Mucosa of descending colon (tissue), 3 donors: Measurements from ENCODE around the gene JAZF1. TPM values are rescaled to one million over a fixed set of nuclear protein-coding genes. Genes with fewer than 3 reads are reported as not detected.

Source experiments
- ATAC-seq: fragments of 200-7000 bp; cut with Tn5 transposase; one replicate; pipeline ENCODE4 v1.9.1; 2020; ENCODE audit warnings: mild to moderate bottlenecking, moderate library complexity
- DNase-seq, 3 donors: peaks; one replicate each; pipeline ENCODE4 v3.0.0-alpha.2; 2020
- H3K36me3 ChIP-seq: fragments of 200-600 bp; one replicate; pipeline ENCODE4 v1.8.0; 2021; ENCODE audit warnings: low read depth, mild to moderate bottlenecking
- H3K4me1 ChIP-seq: fragments of 200-600 bp; one replicate; pipeline ENCODE4 v1.8.0; 2021; ENCODE audit warnings: low read depth, mild to moderate bottlenecking
- H3K4me3 ChIP-seq: fragments of 200-600 bp; one replicate; pipeline ENCODE4 v1.8.0; 2021; ENCODE audit warnings: mild to moderate bottlenecking
- H3K9me3 ChIP-seq: fragments of 200-600 bp; one replicate; pipeline ENCODE4 v1.8.0; 2021; ENCODE audit warnings: mild to moderate bottlenecking
- intact Hi-C, 2 donors: fragments of 100-400 bp; cut with DNase I in 1 of 2; cut with micrococcal nuclease in 1 of 2; formaldehyde crosslinking; loops; one replicate each; pipeline versions ENCODE4 v1.11.0 to v1.11.1; 2022; cut with DNase I, micrococcal nuclease
- total RNA-seq, 3 donors: library from RNA; stranded (reverse); fragmentation: NEBNext Ultra II Directional in 2 of 3; extraction: Animal tissue kit (Norgen Biotek cat#: 25700) in 2 of 3; gene quantifications; one replicate each; pipeline versions ENCODE4 v1.2.1 to v1.2.4, GENCODE V29; 2021 to 2023
- TF ChIP-seq, protein P1 (sequence below): fragments of 200-600 bp; IDR thresholded peaks from one replicate; pipeline ENCODE4 v1.8.0; 2022; ENCODE audit warnings: antibody characterized with exemption, mild to moderate bottlenecking
- donor health status: DM: no; HTN: no; CAD: no; lungs with moderate emphysema.
- donor health status: DM: no; HTN: no; CAD: no.
- donor health status: DM: no; HTN: yes; CAD: no.

The JAZF1 gene
- total RNA-seq, 3 donors from 2014 or later = 4.9 to 68.4 (median 6.4) TPM

DNA sequence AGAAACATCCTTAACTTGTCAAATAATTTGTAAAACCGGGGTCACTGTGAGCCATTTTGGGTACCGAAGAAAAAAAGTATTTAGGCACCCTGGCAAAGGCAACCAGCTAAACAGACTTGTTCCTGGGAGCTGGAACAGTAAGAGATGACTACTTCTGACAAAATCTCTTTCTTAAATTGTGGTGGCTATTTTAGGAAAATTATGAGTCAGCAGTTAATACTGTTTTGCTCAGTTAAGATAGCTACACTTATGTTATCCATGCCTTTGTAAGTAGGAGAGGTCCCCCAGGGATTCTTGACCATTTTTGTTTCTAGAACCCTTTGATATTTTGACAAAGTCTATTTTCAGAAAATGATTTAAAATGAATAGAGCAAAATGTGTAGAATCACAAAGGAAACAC is 372.0 kb downstream of the JAZF1 start:
- H3K4me1 ChIP-seq = no peaks in the 10 kb centered on the region
- intact Hi-C loops = no loop called here
- no peak for DNase-seq
- no peak for ATAC-seq
- no peak overlapping the region for H3K4me3 ChIP-seq
- no peaks in the 10 kb centered on the region for H3K9me3 ChIP-seq
- no peaks in the 10 kb centered on the region for H3K36me3 ChIP-seq
- TF ChIP-seq, protein P1, sequence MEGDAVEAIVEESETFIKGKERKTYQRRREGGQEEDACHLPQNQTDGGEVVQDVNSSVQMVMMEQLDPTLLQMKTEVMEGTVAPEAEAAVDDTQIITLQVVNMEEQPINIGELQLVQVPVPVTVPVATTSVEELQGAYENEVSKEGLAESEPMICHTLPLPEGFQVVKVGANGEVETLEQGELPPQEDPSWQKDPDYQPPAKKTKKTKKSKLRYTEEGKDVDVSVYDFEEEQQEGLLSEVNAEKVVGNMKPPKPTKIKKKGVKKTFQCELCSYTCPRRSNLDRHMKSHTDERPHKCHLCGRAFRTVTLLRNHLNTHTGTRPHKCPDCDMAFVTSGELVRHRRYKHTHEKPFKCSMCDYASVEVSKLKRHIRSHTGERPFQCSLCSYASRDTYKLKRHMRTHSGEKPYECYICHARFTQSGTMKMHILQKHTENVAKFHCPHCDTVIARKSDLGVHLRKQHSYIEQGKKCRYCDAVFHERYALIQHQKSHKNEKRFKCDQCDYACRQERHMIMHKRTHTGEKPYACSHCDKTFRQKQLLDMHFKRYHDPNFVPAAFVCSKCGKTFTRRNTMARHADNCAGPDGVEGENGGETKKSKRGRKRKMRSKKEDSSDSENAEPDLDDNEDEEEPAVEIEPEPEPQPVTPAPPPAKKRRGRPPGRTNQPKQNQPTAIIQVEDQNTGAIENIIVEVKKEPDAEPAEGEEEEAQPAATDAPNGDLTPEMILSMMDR = no peak

DNA sequence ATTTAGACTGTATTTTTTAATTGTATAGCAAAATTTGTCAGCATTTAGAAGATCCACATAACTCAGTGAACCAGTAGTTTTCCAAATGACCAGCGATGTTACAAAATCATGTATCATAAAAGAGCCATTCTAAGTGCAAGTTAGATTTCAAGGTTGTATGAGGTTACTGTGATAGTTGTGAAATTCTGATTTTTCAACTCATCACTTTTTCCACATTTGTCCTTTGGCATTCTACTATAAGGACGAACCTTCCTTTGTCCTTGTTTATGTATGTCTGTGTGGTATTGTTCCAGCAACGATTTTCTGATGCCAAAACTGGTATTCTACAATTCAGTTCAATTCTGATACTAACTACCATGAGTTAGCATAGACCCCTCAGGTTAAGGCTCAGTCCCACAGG is 376.5 kb downstream of the JAZF1 start:
- intact Hi-C loops = no loop called here
- H3K4me1 ChIP-seq = no peaks in the 10 kb centered on the region

DNA sequence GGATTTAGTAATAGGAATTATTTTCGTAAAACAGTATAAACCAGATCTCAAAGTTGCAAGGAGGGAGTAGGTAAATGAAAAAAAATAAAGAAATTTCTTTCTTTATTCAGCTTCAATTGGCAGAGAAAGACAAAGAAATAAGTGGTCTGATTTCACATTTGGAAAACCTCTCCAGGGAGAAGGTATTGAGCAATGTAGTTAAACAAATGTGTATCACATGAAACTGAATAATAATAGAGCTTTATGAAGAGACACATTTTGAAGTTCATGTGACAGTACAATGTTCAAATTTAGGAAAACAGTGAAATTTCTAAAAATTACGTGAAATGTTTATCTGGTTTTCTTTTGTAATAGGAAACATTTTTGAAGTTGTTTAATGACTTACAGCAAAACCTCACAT is 377.6 kb downstream of the JAZF1 start:
- Histone ChIP-seq H3K36me3 (no peaks in the 10 kb centered on the region), H3K9me3 (no peaks in the 10 kb centered on the region), H3K4me3 (no peak overlapping the region), H3K4me1 (no peaks in the 10 kb centered on the region)
- ATAC-seq (no peak), DNase-seq (no peak)
- intact Hi-C loops = no loop called here
- TF ChIP-seq, protein P1 = no peak

More for the DNA sequence above, 376.5 kb downstream of the JAZF1 start:
- no peak for DNase-seq
- TF ChIP-seq, protein P1 = no peak
- Histone ChIP-seq H3K9me3 (no peaks in the 10 kb centered on the region), H3K4me3 (no peak overlapping the region), H3K36me3 (no peaks in the 10 kb centered on the region)
- no peak for ATAC-seq

DNA sequence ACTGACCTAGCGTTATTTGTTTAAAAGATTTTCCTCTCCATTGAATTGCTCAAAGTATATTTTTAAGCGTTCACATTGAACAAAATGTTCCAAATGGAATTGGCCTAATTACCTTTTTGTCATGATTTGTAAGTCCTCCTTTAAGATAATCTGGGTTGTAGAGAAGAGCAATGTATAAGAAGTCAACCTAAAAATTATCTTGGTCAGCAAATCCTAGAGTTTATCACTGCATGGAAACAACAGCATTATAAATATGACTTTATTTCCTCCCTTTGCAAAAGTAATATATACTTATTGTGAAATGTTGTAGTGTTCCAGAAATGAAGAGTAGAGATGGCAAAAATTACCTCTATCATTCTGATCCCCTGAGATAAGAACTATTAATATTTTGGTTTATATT is 381.4 kb downstream of the JAZF1 start:
- no peaks in the 10 kb centered on the region for H3K9me3 ChIP-seq
- intact Hi-C loops = no loop called here
- TF ChIP-seq, protein P1 = no peak
- H3K36me3 ChIP-seq = peaks cover 9% of the 10 kb centered on the region
- ATAC-seq (no peak), DNase-seq (no peak)
- no peaks in the 10 kb centered on the region for H3K4me1 ChIP-seq
- no peak overlapping the region for H3K4me3 ChIP-seq

DNA sequence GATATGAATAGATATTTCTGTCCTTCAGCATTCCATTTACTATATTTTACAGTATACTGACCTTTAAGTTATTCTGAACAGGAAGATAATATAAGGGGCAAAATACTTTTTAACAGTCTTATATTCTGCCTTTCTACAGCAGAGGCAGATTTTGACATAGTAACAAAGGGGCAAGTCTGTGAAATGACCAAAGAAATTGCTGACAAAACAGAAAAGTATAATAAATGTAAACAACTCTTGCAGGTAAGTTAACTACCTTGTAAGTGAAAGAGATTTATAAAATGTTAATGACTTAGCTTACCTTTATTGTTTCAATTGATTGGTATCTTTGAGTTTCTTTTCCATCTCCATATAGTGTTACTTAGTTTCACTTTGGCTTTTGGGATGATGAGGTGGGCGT is 384.6 kb downstream of the JAZF1 start:
- DNase-seq (no peak), ATAC-seq (no peak)
- TF ChIP-seq, protein P1 = no peak
- Histone ChIP-seq H3K4me3 (no peak overlapping the region), H3K4me1 (no peaks in the 10 kb centered on the region), H3K9me3 (no peaks in the 10 kb centered on the region), H3K36me3 (peaks cover 9% of the 10 kb centered on the region)
- intact Hi-C loops = no loop called here

DNA sequence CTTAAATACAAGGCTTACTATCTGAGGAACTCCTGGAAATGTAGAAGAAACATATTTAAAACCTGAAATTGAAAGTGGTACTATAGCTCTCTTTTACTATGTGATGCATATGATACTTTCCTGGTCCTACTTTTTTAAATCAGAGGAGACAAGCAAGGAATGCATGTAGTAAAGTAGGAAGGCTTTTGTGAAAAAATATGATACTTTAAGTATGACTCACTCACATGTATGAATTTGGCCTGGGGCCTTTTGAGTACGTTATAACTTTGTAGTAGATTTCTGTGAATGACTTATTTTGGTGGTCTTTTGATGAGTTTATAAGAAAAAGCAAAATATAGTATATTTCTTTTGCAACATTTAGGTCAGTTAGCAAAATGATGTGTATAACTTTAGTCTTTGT is 386.8 kb downstream of the JAZF1 start:
- no peak overlapping the region for H3K4me3 ChIP-seq
- ATAC-seq (no peak), DNase-seq (no peak)
- H3K4me1 ChIP-seq = no peaks in the 10 kb centered on the region
- peaks cover 9% of the 10 kb centered on the region for H3K36me3 ChIP-seq
- intact Hi-C loops = no loop called here
- no peaks in the 10 kb centered on the region for H3K9me3 ChIP-seq
- TF ChIP-seq, protein P1 = no peak
